Activated naive CD4-positive, alpha-beta T cell treated with anti-CD3 and anti-CD28 coated beads, Interleukin-2, amount 50 U/mL, for 72 hours (primary cell): ENCODE measurements around the gene EPAS1. TPM values are rescaled to one million over a fixed set of nuclear protein-coding genes. Genes with fewer than 3 reads are reported as not detected.

Experiments used
- ATAC-seq, 2 donors: fragments of 150-1000 bp; cut with Tn5 transposase; 2 replicates each; pipeline ENCODE4 v1.10.0; 2021; ENCODE audit warnings: mild to moderate bottlenecking in 2 of 2, moderate library complexity in 2 of 2
- DNase-seq, 2 donors: peaks; one replicate each; pipeline ENCODE4 v3.0.0; 2021 to 2022; ENCODE audit warnings: low spot score in 2 of 2
- H3K27ac Mint-ChIP-seq, 2 donors: one replicate each; pipeline ENCODE4 v1.8.0; 2022; ENCODE audit warnings: mild to moderate bottlenecking in 2 of 2, mixed read lengths in 2 of 2
- H3K36me3 Mint-ChIP-seq, 2 donors: one replicate each; pipeline ENCODE4 v1.8.0; 2022; ENCODE audit warnings: mixed read lengths in 2 of 2
- H3K9me3 Mint-ChIP-seq, 2 donors: one replicate each; pipeline ENCODE4 v1.8.0; 2022; ENCODE audit warnings: mixed read lengths in 2 of 2
- total RNA-seq, 2 donors: library from RNA; stranded (reverse); gene quantifications; one replicate each; pipeline ENCODE4 v1.2.3, GENCODE V29; 2022

Gene EPAS1
- total RNA-seq, 2 donors from 2014 or later = 1.8 to 6.5 TPM

- DNase-seq = no peak
- Mint-ChIP-seq H3K27ac (no peak overlapping the region), H3K9me3 (no peaks in the 10 kb centered on the region), H3K36me3 (peaks cover 4 to 7% of the 10 kb centered on the region in 2 donors)
- ATAC-seq = no peak
These were observed 2.9 kb upstream of the EPAS1 start for GRCh38 chr2:46294176-46294836.

GRCh38 chr2:46296216-46296839 lies 879 bp upstream of the EPAS1 start:
- DNase-seq = no peak
- Mint-ChIP-seq H3K36me3 (peaks cover 7 to 8% of the 10 kb centered on the region in 2 donors), H3K9me3 (no peaks in the 10 kb centered on the region), H3K27ac (no peak overlapping the region)
- ATAC-seq = peak in 1 of 2 donors; percentile 3

GRCh38 chr2:46297546-46298271 lies 502 bp downstream of the EPAS1 start:
- Mint-ChIP-seq H3K36me3 (peaks cover 7 to 8% of the 10 kb centered on the region in 2 donors), H3K27ac (peak overlapping the region in 1 of 2 donors; percentile 82), H3K9me3 (no peaks in the 10 kb centered on the region)
- DNase-seq (peak; percentile 57 to 59), ATAC-seq (peak; percentile 39 to 54)

GRCh38 chr2:46298272-46298521 lies 990 bp downstream of the EPAS1 start:
- ATAC-seq (no peak), DNase-seq (no peak)
- Mint-ChIP-seq H3K9me3 (no peaks in the 10 kb centered on the region), H3K36me3 (peaks cover 7 to 8% of the 10 kb centered on the region in 2 donors), H3K27ac (no peak overlapping the region)

- Mint-ChIP-seq H3K27ac (no peak overlapping the region), H3K36me3 (peaks cover 7 to 8% of the 10 kb centered on the region in 2 donors), H3K9me3 (no peaks in the 10 kb centered on the region)
- ATAC-seq (peak in 1 of 2 donors; percentile 12), DNase-seq (peak in 1 of 2 donors; percentile 16)
These were observed 1.5 kb downstream of the EPAS1 start for GRCh38 chr2:46298522-46299353.

GRCh38 chr2:46299365-46300263 lies 2.4 kb downstream of the EPAS1 start:
- ATAC-seq = no peak
- no peak overlapping the region for H3K27ac Mint-ChIP-seq
- no peaks in the 10 kb centered on the region for H3K9me3 Mint-ChIP-seq
- DNase-seq = no peak
- peaks cover 7 to 8% of the 10 kb centered on the region in 2 donors for H3K36me3 Mint-ChIP-seq

GRCh38 chr2:46300406-46300832 lies 3.2 kb downstream of the EPAS1 start:
- DNase-seq (no peak), ATAC-seq (no peak)
- Mint-ChIP-seq H3K27ac (no peak overlapping the region), H3K9me3 (no peaks in the 10 kb centered on the region), H3K36me3 (peaks cover 7 to 12% of the 10 kb centered on the region in 2 donors)

GRCh38 chr2:46302005-46302695 lies 4.9 kb downstream of the EPAS1 start:
- H3K27ac Mint-ChIP-seq = no peak overlapping the region
- H3K36me3 Mint-ChIP-seq = peaks cover 7 to 12% of the 10 kb centered on the region in 2 donors
- DNase-seq (no peak), ATAC-seq (no peak)
- H3K9me3 Mint-ChIP-seq = no peaks in the 10 kb centered on the region

- no peak for DNase-seq
- Mint-ChIP-seq H3K27ac (no peak overlapping the region), H3K36me3 (peaks cover 2 to 11% of the 10 kb centered on the region in 2 donors), H3K9me3 (no peaks in the 10 kb centered on the region)
- no peak for ATAC-seq
These were observed 6.0 kb downstream of the EPAS1 start for GRCh38 chr2:46303233-46303632.

GRCh38 chr2:46303822-46304221 lies 6.6 kb downstream of the EPAS1 start:
- DNase-seq (no peak), ATAC-seq (no peak)
- peaks cover 0 to 8% of the 10 kb centered on the region in 2 donors for H3K36me3 Mint-ChIP-seq
- H3K27ac Mint-ChIP-seq = no peak overlapping the region
- no peaks in the 10 kb centered on the region for H3K9me3 Mint-ChIP-seq

- DNase-seq (no peak), ATAC-seq (no peak)
- H3K36me3 Mint-ChIP-seq = peaks cover 0 to 4% of the 10 kb centered on the region in 2 donors
- no peak overlapping the region for H3K27ac Mint-ChIP-seq
- no peaks in the 10 kb centered on the region for H3K9me3 Mint-ChIP-seq
These were observed 7.4 kb downstream of the EPAS1 start for GRCh38 chr2:46304635-46305034.

- DNase-seq (no peak), ATAC-seq (no peak)
- Mint-ChIP-seq H3K27ac (no peak overlapping the region), H3K36me3 (peaks cover 0 to 4% of the 10 kb centered on the region in 2 donors), H3K9me3 (no peaks in the 10 kb centered on the region)
These were observed 8.0 kb downstream of the EPAS1 start for GRCh38 chr2:46305187-46305586.

GRCh38 chr2:46305767-46306166 lies 8.6 kb downstream of the EPAS1 start:
- DNase-seq = no peak
- Mint-ChIP-seq H3K36me3 (peaks cover 0 to 4% of the 10 kb centered on the region in 2 donors), H3K9me3 (no peaks in the 10 kb centered on the region), H3K27ac (no peak overlapping the region)
- peak in 1 of 2 donors; percentile 85 for ATAC-seq

- DNase-seq (no peak), ATAC-seq (no peak)
- no peak overlapping the region for H3K27ac Mint-ChIP-seq
- H3K9me3 Mint-ChIP-seq = no peaks in the 10 kb centered on the region
- peaks cover 0 to 4% of the 10 kb centered on the region in 2 donors for H3K36me3 Mint-ChIP-seq
These were observed 9.1 kb downstream of the EPAS1 start for GRCh38 chr2:46306330-46306751.

- no peak for DNase-seq
- no peak for ATAC-seq
- no peak overlapping the region for H3K27ac Mint-ChIP-seq
- peaks cover 0 to 4% of the 10 kb centered on the region in 2 donors for H3K36me3 Mint-ChIP-seq
- H3K9me3 Mint-ChIP-seq = no peaks in the 10 kb centered on the region
These were observed 9.9 kb downstream of the EPAS1 start for GRCh38 chr2:46306988-46307655.
